BLaER1 (cell line): ENCODE results near the gene HPCAL4.

Source experiments
- H3K27ac ChIP-seq: shearing (Covaris generic); formaldehyde crosslinking; 2 replicates; pipeline ENCODE4 v1.8.1; 2022
- H3K27me3 ChIP-seq: shearing (Covaris generic); formaldehyde crosslinking; 2 replicates; pipeline ENCODE4 v1.8.1; 2022
- H3K36me3 ChIP-seq: shearing (Covaris generic); formaldehyde crosslinking; 2 replicates; pipeline ENCODE4 v1.8.1; 2022
- H3K4me1 ChIP-seq: shearing (Covaris generic); formaldehyde crosslinking; 2 replicates; pipeline ENCODE4 v1.8.1; 2022
- H3K4me2 ChIP-seq: shearing (Covaris generic); formaldehyde crosslinking; 2 replicates; pipeline ENCODE4 v1.8.1; 2022
- H3K4me3 ChIP-seq: shearing (Covaris generic); formaldehyde crosslinking; 2 replicates; pipeline ENCODE4 v1.8.1; 2022
- H3K9ac ChIP-seq: shearing (Covaris generic); formaldehyde crosslinking; 2 replicates; pipeline ENCODE4 v1.8.1; 2022
- H3K9me3 ChIP-seq: shearing (Covaris generic); formaldehyde crosslinking; 2 replicates; pipeline ENCODE4 v1.8.1; 2022
- H4K20me1 ChIP-seq: shearing (Covaris generic); formaldehyde crosslinking; 2 replicates; pipeline ENCODE4 v1.8.1; 2022
- Cebpa-rat ChIP-seq: shearing (Covaris generic); IDR thresholded peaks from 2 replicates; pipeline ENCODE4 v1.8.1; 2022

Gene HPCAL4

GRCh38 chr1:39635205-39635870 lies 55.9 kb downstream of the HPCAL4 start:
- Histone ChIP-seq H3K36me3 (peaks cover 24% of the 10 kb centered on the region), H3K4me2 (peak overlapping the region; percentile 53), H3K4me3 (no peak overlapping the region), H3K27me3 (no peaks in the 10 kb centered on the region), H3K27ac (peak overlapping the region; percentile 24; the same call in 1 of the 2 replicates), H3K9me3 (no peaks in the 10 kb centered on the region), H3K4me1 (peaks cover 94% of the 10 kb centered on the region), H3K9ac (no peak overlapping the region), H4K20me1 (no peaks in the 10 kb centered on the region)
- TF ChIP-seq Cebpa-rat: no peak

- H3K36me3 ChIP-seq: peaks cover 43% of the 10 kb centered on the region
- H3K4me3 ChIP-seq: no peak overlapping the region
- TF ChIP-seq Cebpa-rat: no peak
- H3K27ac ChIP-seq: peak overlapping the region; percentile 46; the same call in 1 of the 2 replicates
- no peak overlapping the region for H3K9ac ChIP-seq
- H3K4me2 ChIP-seq: peak overlapping the region; percentile 23
- H3K27me3 ChIP-seq: no peaks in the 10 kb centered on the region
- peaks cover 86% of the 10 kb centered on the region for H3K4me1 ChIP-seq
- H4K20me1 ChIP-seq: no peaks in the 10 kb centered on the region
- no peaks in the 10 kb centered on the region for H3K9me3 ChIP-seq
Measured at GRCh38 chr1:39633422-39633821, 57.8 kb downstream of the HPCAL4 start.

- peak overlapping the region; percentile 64 for H3K27ac ChIP-seq
- no peaks in the 10 kb centered on the region for H3K27me3 ChIP-seq
- H3K4me2 ChIP-seq: peak overlapping the region; percentile 42
Measured at GRCh38 chr1:39632682-39633417, 58.4 kb downstream of the HPCAL4 start.

GRCh38 chr1:39632323-39632681 lies 58.9 kb downstream of the HPCAL4 start:
- Histone ChIP-seq H3K4me3 (no peak overlapping the region), H3K36me3 (peaks cover 54% of the 10 kb centered on the region), H3K4me1 (peaks cover 75% of the 10 kb centered on the region), H4K20me1 (no peaks in the 10 kb centered on the region), H3K9ac (no peak overlapping the region), H3K9me3 (no peaks in the 10 kb centered on the region), H3K27ac (peak overlapping the region; percentile 64), H3K27me3 (no peaks in the 10 kb centered on the region), H3K4me2 (peak overlapping the region; percentile 42)
- TF ChIP-seq Cebpa-rat: no peak

More at GRCh38 chr1:39632682-39633417, 58.4 kb downstream of the HPCAL4 start:
- peaks cover 49% of the 10 kb centered on the region for H3K36me3 ChIP-seq
- no peak for TF ChIP-seq Cebpa-rat
- no peak overlapping the region for H3K9ac ChIP-seq
- H3K9me3 ChIP-seq: no peaks in the 10 kb centered on the region
- H4K20me1 ChIP-seq: no peaks in the 10 kb centered on the region
- peaks cover 81% of the 10 kb centered on the region for H3K4me1 ChIP-seq
- H3K4me3 ChIP-seq: no peak overlapping the region

GRCh38 chr1:39631361-39632322 lies 59.6 kb downstream of the HPCAL4 start:
- H3K4me2 ChIP-seq: peak overlapping the region; percentile 46
- no peaks in the 10 kb centered on the region for H3K27me3 ChIP-seq
- H3K4me1 ChIP-seq: peaks cover 72% of the 10 kb centered on the region
- no peak overlapping the region for H3K4me3 ChIP-seq
- H3K9me3 ChIP-seq: no peaks in the 10 kb centered on the region
- no peak overlapping the region for H3K9ac ChIP-seq
- peak overlapping the region; percentile 64 for H3K27ac ChIP-seq
- peaks cover 61% of the 10 kb centered on the region for H3K36me3 ChIP-seq
- no peak for TF ChIP-seq Cebpa-rat
- no peaks in the 10 kb centered on the region for H4K20me1 ChIP-seq

GRCh38 chr1:39628807-39629350 lies 62.4 kb downstream of the HPCAL4 start:
- Histone ChIP-seq H3K4me2 (no peak overlapping the region), H3K4me1 (peaks cover 72% of the 10 kb centered on the region), H3K27ac (no peak overlapping the region), H3K4me3 (no peak overlapping the region), H3K9me3 (no peaks in the 10 kb centered on the region), H3K36me3 (peaks cover 63% of the 10 kb centered on the region), H3K9ac (no peak overlapping the region), H4K20me1 (no peaks in the 10 kb centered on the region), H3K27me3 (no peaks in the 10 kb centered on the region)
- TF ChIP-seq Cebpa-rat: no peak
